WTC11 (cell line): ENCODE data around the gene OR13C3. TPM values are rescaled to one million over a fixed set of nuclear protein-coding genes. Genes with fewer than 3 reads are reported as not detected.

Experiments
- ATAC-seq: fragments of 200-7000 bp; cut with Tn5 transposase; 2 replicates; pipeline ENCODE4 v1.10.0; 2021; ENCODE audit warnings: mild to moderate bottlenecking, moderate library complexity
- CTCF ChIA-PET: fragments of 300-600 bp; sonication (Branson Sonifier 250); formaldehyde crosslinking; loops from one replicate; lab custom pipeline; 2021; ENCODE audit warnings: antibody characterized with exemption; lab: Charles Lee
- POLR2A ChIA-PET: fragments of 350-600 bp; sonication (Branson Sonifier 250); formaldehyde crosslinking; loops from one replicate; lab custom pipeline; 2021; ENCODE audit warnings: antibody characterized with exemption; lab: Charles Lee
- DNase-seq: peaks from one replicate; pipeline ENCODE4 v3.0.0; 2021; ENCODE audit warnings: low spot score
- H3K27ac Mint-ChIP-seq: 2 replicates; pipeline ENCODE4 v1.8.0; 2021; ENCODE audit warnings: mixed read lengths
- H3K27me3 Mint-ChIP-seq: 2 replicates; pipeline ENCODE4 v1.8.0; 2021; ENCODE audit warnings: low read depth, mild to moderate bottlenecking, moderate library complexity, mixed read lengths
- H3K36me3 Mint-ChIP-seq: 2 replicates; pipeline ENCODE4 v1.8.0; 2021; ENCODE audit warnings: mixed read lengths
- H3K4me1 Mint-ChIP-seq: 2 replicates; pipeline ENCODE4 v1.8.0; 2022; ENCODE audit warnings: mixed read lengths
- H3K4me3 Mint-ChIP-seq: 2 replicates; pipeline ENCODE4 v1.8.0; 2021; ENCODE audit warnings: mild to moderate bottlenecking, moderate library complexity, mixed read lengths
- H3K9me3 Mint-ChIP-seq: 2 replicates; pipeline ENCODE4 v1.8.0; 2021; ENCODE audit warnings: mixed read lengths
- ATF2 ChIP-seq: sonication (generic); formaldehyde crosslinking; IDR thresholded peaks from 2 replicates; pipeline ENCODE4 v1.8.1; 2022; ENCODE audit warnings: low read depth, missing genetic modification reagents, borderline replicate concordance
- CREM ChIP-seq: sonication (generic); formaldehyde crosslinking; IDR thresholded peaks from 2 replicates; pipeline ENCODE4 v1.8.1; 2022; ENCODE audit warnings: mild to moderate bottlenecking, missing genetic modification reagents, moderate library complexity
- E2F4 ChIP-seq: sonication (generic); formaldehyde crosslinking; IDR thresholded peaks from 2 replicates; pipeline ENCODE4 v1.8.1; 2022; ENCODE audit warnings: low read depth, mild to moderate bottlenecking, moderate library complexity, missing genetic modification reagents, borderline replicate concordance
- IRF2 ChIP-seq: sonication (generic); formaldehyde crosslinking; IDR thresholded peaks from 2 replicates; pipeline ENCODE4 v1.8.0; 2022; ENCODE audit warnings: low read depth, missing genetic modification reagents, borderline replicate concordance
- MYBL2 ChIP-seq: sonication (generic); formaldehyde crosslinking; IDR thresholded peaks from 2 replicates; pipeline ENCODE4 v1.8.1; 2023; ENCODE audit warnings: mild to moderate bottlenecking, moderate library complexity, missing genetic modification reagents
- NFATC4 ChIP-seq: fragments of 250-450 bp; sonication (Bioruptor Pico); IDR thresholded peaks from 2 replicates; pipeline ENCODE4 v1.9.0; 2021; ENCODE audit warnings: mild to moderate bottlenecking
- NR1H2 ChIP-seq: sonication (generic); formaldehyde crosslinking; IDR thresholded peaks from 2 replicates; pipeline ENCODE4 v1.9.0; 2021; ENCODE audit warnings: mild to moderate bottlenecking, moderate library complexity, missing genetic modification reagents
- OVOL2 ChIP-seq: fragments of 250-450 bp; sonication (Bioruptor Pico); IDR thresholded peaks from 2 replicates; pipeline ENCODE4 v1.9.0; 2021; ENCODE audit warnings: mild to moderate bottlenecking, borderline replicate concordance
- RELA ChIP-seq: sonication (generic); formaldehyde crosslinking; IDR thresholded peaks from 2 replicates; pipeline ENCODE4 v1.8.1; 2022; ENCODE audit warnings: missing genetic modification reagents, mild to moderate bottlenecking, borderline replicate concordance
- TCF7 ChIP-seq: sonication (generic); formaldehyde crosslinking; IDR thresholded peaks from 2 replicates; pipeline ENCODE4 v1.8.0; 2022; ENCODE audit warnings: mild to moderate bottlenecking, low read depth, missing genetic modification reagents, moderate library complexity
- TEAD4 ChIP-seq: sonication (generic); formaldehyde crosslinking; IDR thresholded peaks from 2 replicates; pipeline ENCODE4 v1.8.0; 2022; ENCODE audit warnings: mild to moderate bottlenecking, missing genetic modification reagents
- USF1 ChIP-seq: sonication (generic); formaldehyde crosslinking; IDR thresholded peaks from 2 replicates; pipeline ENCODE4 v1.8.0; 2022; ENCODE audit warnings: mild to moderate bottlenecking, missing genetic modification reagents
- ZMAT4 ChIP-seq: fragments of 250-450 bp; sonication (Bioruptor Pico); IDR thresholded peaks from 2 replicates; pipeline ENCODE4 v1.9.0; 2021; ENCODE audit warnings: mild to moderate bottlenecking
- ZNF232 ChIP-seq: sonication (generic); formaldehyde crosslinking; IDR thresholded peaks from 2 replicates; pipeline ENCODE4 v1.8.0; 2022; ENCODE audit warnings: mild to moderate bottlenecking, missing genetic modification reagents
- ZNF281 ChIP-seq: sonication (generic); formaldehyde crosslinking; IDR thresholded peaks from 2 replicates; pipeline ENCODE4 v1.8.0; 2023; ENCODE audit warnings: mild to moderate bottlenecking, missing genetic modification reagents
- ZNF416 ChIP-seq: fragments of 250-450 bp; sonication (Bioruptor Pico); IDR thresholded peaks from 2 replicates; pipeline ENCODE4 v1.9.0; 2021; ENCODE audit warnings: mild to moderate bottlenecking, inconsistent platforms
- total RNA-seq: library from RNA; stranded (reverse); gene quantifications from 3 replicates; pipeline ENCODE4 v1.2.3, GENCODE V29; 2021
- TF ChIP-seq, protein P1 (sequence below): fragments of 250-450 bp; sonication (Bioruptor Pico); IDR thresholded peaks from 2 replicates; pipeline ENCODE4 v1.8.0; 2021; ENCODE audit warnings: mild to moderate bottlenecking

OR13C3 gene
- total RNA-seq, 1 experiment from 2014 or later = not detected

GRCh38 chr9:104503440-104503839 lies 33.2 kb downstream of the OR13C3 start:
- ChIA-PET POLR2A (no interaction called here), CTCF (no interaction called here)
- Mint-ChIP-seq H3K27ac (no peak overlapping the region), H3K27me3 (no peaks in the 10 kb centered on the region), H3K36me3 (no peaks in the 10 kb centered on the region), H3K4me1 (no peaks in the 10 kb centered on the region), H3K4me3 (no peak overlapping the region), H3K9me3 (no peaks in the 10 kb centered on the region)
- ATAC-seq = no peak
- DNase-seq = no peak
- no peak for TF ChIP-seq ZNF232 (CRISPR knock-in tag)
- no peak for TF ChIP-seq TEAD4 (CRISPR knock-in tag)

GRCh38 chr9:104494808-104495207 lies 41.8 kb downstream of the OR13C3 start:
- DNase-seq (no peak), ATAC-seq (peak; percentile 63; the same call in 1 of the 2 replicates)
- CTCF ChIA-PET = interaction anchor here (0.6 to 1.4 kb wide), 16 partner anchors 10 to 1342 kb away, joined by 3 to 8 read pairs (median 4); no protein-coding TSS in a partner anchor
- Mint-ChIP-seq H3K27me3 (no peaks in the 10 kb centered on the region), H3K9me3 (peaks cover 13% of the 10 kb centered on the region), H3K4me3 (no peak overlapping the region), H3K27ac (no peak overlapping the region), H3K4me1 (no peaks in the 10 kb centered on the region), H3K36me3 (0 out of 2 replicates have a peak, but pooled peaks cover 4% of the 10 kb centered on the region)
- POLR2A ChIA-PET = no interaction called here
- no peak for TF ChIP-seq USF1
- TF ChIP-seq MYBL2 (CRISPR knock-in tag) = no peak
- TF ChIP-seq ZNF281 (CRISPR knock-in tag) = no peak
- TF ChIP-seq ZMAT4 (CRISPR knock-in tag) = no peak
- no peak for TF ChIP-seq OVOL2 (CRISPR knock-in tag)
- TF ChIP-seq E2F4 (CRISPR knock-in tag) = no peak
- no peak for TF ChIP-seq NFATC4 (CRISPR knock-in tag)
- TF ChIP-seq ZNF416 (CRISPR knock-in tag) = no peak
- no peak for TF ChIP-seq CREM (CRISPR knock-in tag)
- no peak for TF ChIP-seq IRF2 (CRISPR knock-in tag)
- no peak for TF ChIP-seq RELA (CRISPR knock-in tag)
- TF ChIP-seq NR1H2 = no peak
- TF ChIP-seq, protein P1, sequence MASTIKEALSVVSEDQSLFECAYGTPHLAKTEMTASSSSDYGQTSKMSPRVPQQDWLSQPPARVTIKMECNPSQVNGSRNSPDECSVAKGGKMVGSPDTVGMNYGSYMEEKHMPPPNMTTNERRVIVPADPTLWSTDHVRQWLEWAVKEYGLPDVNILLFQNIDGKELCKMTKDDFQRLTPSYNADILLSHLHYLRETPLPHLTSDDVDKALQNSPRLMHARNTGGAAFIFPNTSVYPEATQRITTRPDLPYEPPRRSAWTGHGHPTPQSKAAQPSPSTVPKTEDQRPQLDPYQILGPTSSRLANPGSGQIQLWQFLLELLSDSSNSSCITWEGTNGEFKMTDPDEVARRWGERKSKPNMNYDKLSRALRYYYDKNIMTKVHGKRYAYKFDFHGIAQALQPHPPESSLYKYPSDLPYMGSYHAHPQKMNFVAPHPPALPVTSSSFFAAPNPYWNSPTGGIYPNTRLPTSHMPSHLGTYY (CRISPR knock-in tag) = no peak
- no peak for TF ChIP-seq TEAD4 (CRISPR knock-in tag)
- TF ChIP-seq ATF2 (CRISPR knock-in tag) = no peak
- no peak for TF ChIP-seq TCF7 (CRISPR knock-in tag)

Other genes with a start within 250 kb of the OR13C3 start
- gene OR13F1, start 32.6 kb downstream of the OR13C3 start, total RNA-seq = not detected in 3 replicates
- 0.24 TPM in 1 of 3 replicates, not detected in the others for gene OR13C4, start 9.6 kb downstream of the OR13C3 start, total RNA-seq
- gene OR13C8, start 32.3 kb upstream of the OR13C3 start, total RNA-seq = not detected in 3 replicates
- gene OR13C5, start 62.6 kb upstream of the OR13C3 start, total RNA-seq = not detected in 3 replicates
- not detected in 3 replicates for gene OR13C2, start 68.8 kb upstream of the OR13C3 start, total RNA-seq
- not detected in 3 replicates for gene OR13C9, start 81.3 kb upstream of the OR13C3 start, total RNA-seq
- not detected in 3 replicates for gene OR13D1, start 157.7 kb upstream of the OR13C3 start, total RNA-seq
- 7.2 to 10.3 TPM (median 10.3 TPM) in 3 replicates for gene NIPSNAP3A, start 210.8 kb upstream of the OR13C3 start, total RNA-seq
- gene NIPSNAP3B, start 227.3 kb upstream of the OR13C3 start, total RNA-seq = 0.30 to 0.55 TPM (median 0.31 TPM) in 3 replicates